ENCODE results near the gene TBX18.

The TBX18 gene

DNA sequence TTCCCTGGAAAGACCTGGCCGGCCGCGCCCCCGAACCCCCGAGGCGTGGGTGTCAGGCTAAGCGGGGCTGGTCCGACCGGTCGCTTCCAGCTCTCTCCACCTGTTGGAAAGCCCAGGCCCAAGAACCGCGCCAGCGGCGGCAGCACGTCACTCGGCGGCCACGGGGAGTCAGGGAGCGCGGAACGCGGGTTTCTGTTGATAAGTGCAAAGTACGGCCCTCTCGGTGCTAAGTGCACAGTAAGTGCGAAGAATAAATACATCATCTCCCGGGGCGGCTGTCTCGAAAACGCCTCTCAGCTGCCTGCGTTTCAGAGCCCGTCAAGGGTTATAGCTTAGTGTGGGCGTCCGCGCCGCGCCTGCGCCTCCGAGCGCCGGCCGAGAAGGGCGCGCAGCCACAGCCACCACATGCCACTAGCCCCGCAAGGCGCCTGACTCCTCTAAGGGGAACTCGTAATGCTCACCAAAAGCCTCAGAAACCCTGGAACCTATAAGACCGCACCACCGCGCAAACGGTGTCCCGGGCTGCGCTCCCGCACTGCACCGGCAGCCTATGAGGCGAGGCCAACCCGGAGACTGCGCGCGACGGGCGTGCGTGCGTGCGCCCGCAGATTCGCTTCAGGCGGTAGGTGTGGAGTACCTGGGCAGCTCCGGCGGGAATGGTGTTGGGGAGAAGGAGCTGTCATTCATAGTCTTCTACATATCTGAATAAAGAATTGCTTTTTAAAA is 9.2 kb upstream of the TBX18 start:
- in situ Hi-C loops (cut with HindIII; ENCODE audit: low sequenced_read_pairs): no loop called here

DNA sequence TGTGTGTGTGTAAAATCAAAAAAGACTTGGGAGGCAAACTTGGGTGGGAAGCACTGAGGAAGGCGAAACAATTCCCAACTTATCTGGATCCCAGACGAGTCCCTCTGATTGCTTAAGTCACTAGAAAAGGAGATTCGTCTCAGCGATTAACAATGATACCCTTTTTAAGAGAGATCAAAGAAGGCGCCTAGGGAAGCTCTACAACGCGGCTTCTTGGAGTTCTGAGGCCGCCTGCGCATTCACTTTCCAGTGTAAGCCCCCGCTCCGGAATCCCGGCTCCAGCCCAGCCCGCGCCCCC is 8.7 kb upstream of the TBX18 start:
- in situ Hi-C loops (cut with HindIII; ENCODE audit: low sequenced_read_pairs): no loop called here

DNA sequence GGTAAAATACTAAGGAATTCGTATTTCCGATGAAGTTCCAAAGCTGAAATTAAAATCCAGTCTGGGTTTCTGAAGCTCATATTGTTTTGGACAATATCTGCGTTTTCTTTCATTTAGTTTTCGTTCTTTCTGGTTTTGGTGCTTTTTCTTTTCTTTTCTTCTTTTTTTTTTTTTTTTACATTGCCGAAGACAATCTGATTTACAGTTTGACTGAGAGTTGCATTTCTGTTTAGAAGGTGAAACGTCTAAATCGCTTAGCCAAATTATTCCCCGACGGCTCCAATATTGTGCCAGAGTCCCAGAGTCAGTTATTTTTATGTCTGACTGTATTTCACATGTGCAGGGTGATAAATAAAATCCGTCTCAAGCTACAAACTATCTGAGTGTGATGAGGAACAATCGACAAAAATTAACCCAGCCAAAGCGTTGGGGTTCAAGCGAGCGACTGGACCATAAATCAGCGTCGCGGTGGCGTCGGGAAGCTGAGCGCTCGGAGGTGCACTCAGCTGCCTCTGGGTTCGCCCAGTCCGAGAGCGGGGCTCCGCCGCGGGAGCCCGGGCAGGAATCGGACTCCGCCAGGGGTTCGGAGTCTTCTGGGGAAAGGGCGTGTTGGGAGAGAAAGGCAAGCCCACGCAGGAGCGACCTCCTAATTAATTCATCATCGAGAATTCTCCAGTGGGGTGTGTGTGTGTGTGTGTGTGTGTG is 8.2 kb upstream of the TBX18 start:
- in situ Hi-C loops (cut with HindIII; ENCODE audit: low sequenced_read_pairs): no loop called here

DNA sequence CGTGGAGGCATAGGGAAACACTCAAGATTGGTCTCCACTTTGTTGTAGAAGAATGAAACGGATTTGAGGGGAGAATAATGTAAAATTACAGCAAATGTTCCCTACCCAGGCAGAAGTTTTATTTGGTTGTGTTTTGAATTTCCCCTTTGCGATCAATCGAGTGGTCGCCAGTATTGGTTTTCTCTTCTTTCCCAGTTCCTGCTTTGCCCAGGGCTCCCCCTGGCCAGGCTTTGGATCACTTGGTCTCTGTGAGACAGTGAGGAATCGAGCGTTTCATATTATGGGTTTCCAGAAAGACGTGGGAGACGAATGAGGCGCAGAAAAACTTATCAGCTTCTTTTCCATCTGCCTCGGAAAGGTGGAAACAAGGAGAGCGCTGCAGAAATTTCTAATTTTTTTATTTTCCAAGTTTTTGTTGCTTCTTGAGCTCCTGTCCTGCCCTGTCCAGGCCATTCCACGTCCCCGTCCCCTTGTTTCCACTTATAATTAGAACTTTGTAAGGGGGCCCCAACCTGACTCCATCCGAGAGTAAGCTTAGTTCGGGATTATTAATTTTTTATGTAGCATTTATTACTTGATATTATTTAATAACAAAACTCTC is 7.5 kb upstream of the TBX18 start:
- in situ Hi-C loops (cut with HindIII; ENCODE audit: low sequenced_read_pairs): no loop called here

DNA sequence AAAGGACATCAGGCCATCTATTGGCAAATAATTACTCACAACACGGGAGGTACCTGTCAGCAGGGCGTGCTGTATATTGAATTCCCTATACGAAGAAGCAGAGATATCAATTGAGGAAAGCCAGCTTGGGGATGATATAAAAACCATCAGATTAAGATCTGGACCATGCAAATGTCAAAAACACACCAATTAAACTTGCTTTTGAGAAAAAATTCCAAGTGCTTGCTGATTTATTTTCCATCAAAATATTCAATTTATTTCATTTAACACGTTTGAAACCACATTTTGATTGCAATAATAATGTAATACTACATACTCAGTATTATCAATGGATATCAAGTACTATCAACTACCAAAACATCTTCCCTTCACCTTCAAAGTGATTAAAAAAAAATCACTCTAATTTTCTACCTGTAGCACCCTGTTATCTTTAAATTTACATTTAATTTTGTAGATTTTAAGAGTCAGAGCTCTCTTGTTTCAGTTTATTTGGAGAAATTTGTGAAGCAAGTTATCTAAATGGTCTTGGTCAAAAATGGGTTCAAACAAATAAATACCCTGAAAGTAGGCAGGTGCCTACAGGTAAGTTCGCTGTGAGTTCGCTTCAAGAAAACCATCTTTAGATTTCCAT is 6.8 kb upstream of the TBX18 start:
- in situ Hi-C loops (cut with HindIII; ENCODE audit: low sequenced_read_pairs): no loop called here

DNA sequence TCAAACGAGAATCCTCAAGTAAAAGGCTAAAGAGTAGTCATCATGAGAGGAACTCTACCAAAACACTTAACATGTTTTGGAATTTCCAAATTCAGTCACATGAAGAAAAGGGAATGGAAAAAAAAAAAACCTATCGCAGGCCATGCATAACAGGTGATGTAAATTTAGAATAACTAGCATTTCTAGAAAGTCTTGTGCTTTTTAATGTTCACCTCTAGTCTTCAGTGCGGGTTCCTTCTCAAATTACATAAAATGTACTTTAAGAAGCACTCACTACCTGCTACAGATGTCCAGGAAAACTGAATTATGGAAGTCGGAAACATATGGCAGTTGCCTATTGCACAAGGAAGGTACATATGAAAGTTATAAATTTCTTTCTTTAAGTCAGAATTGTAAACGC is 6.1 kb upstream of the TBX18 start:
- in situ Hi-C loops (cut with HindIII; ENCODE audit: low sequenced_read_pairs): no loop called here

DNA sequence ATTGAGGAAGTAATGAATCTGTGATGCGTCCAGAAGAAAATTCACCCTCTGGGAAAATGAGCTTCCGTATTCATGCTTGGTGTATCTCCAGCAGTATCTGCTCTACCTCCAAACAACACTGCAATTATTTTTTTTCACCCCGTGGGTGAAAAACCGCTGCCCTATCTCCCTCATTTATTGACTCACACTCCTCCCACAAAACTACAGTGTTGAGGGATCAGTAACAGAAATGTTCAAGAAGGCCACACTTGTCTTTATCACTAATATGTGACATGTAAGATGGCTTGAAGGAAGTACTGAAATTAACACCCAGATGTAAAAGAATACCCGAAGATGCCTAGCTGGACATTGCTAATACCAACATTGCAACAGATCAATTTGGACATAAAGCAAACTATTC is 4.9 kb upstream of the TBX18 start:
- in situ Hi-C loops (cut with HindIII; ENCODE audit: low sequenced_read_pairs): no loop called here

DNA sequence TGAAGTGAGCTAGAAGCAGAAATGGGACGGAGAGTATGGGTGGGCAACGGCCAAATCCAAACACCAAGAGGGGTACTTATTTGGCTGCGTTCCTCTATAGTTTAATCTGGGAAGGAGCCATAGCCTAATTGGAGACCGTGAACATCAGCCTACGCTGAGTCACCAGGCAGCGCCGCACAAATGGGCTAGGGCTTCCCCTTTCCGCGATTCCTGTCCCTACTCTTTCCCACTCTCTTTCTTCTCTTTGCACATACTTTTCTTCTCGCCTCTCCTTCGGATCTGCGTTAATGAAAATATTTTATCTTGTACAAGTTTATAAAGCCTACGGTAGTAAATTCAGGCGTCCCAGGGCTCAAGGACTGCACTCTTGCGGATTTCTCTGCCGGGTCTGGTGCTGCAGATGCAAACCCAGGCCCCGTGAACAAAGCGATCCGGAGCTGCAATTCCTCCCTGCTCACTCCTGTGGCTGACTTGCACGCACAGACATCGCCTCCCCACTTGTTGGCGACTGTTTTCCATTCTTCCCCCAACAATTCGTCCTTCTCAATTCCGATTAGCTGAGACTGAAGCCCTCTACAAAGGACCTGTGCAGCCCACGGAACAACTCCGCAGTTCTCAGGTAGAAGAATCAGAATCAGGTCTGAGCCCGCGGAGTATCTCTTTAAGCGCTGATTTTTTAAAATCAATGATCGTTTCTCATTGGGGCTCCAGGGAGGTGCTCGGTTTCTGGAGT is 4.2 kb upstream of the TBX18 start:
- in situ Hi-C loops (cut with HindIII; ENCODE audit: low sequenced_read_pairs): no loop called here

DNA sequence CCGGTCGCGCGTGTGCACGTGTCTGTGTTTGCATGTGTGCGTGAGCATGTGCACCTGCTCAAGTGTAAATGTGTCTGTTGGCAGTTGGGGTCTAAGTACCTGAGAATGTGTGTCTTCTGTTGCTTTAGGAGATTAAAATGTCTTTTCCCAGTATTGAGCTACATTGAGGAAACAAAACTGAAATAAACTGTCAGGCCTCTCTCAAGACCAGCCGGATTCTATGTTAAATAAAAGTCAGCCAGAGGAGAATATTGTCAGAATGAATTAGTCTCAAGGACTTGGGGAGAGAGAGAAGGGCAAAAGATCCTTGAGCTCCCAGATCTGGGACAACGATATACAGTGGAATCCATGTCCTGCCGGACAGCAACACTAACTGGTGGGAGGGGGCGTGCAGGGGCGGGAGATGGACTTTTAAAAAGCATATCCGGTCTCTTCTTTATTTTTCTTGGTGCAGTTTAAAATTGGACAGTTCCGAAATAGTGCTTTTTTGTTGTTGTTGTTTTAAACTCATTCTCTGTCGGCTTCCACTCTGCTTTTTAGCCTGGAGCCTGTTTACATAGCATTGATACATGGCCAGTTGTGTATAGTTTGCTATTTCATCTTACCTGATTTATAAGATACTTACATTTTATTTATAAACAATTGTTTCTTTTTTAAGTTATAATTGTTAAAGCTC is 3.3 kb upstream of the TBX18 start:
- in situ Hi-C loops (cut with HindIII; ENCODE audit: low sequenced_read_pairs): no loop called here

DNA sequence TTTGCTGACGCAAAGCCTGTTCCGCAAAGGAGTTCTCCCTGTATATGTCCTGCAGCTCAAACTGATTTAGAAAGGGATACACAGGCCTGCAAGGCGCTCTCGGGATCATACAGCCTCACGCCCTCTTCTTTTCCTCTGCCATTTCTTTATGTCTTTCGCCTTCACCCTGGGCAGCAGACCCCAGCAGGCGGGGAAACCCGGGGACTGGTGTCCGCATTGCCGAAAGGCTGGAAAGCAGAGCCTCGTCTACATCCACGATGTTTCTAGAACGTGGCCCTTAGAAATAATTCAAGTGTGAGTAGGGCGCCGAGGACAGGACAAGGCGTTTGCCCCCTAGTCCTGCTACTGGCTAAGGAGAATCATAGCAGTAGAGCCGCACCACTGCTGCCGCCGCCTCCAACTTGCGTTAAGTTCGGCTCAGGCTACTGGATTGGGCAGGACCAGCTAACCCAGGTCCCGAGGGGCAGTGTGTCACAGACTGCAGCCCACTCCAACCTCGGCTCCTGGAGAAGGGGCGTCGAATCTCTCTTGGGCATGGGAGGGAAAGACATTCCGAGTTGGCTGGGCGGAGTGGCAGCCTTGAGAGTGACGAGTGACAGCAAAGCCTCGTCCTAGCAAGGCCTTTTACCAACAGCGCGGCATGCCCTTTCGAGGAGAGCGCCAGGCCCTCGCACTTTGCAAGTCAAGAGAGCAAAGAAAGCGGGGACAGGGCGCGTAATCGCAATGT is 2.6 kb upstream of the TBX18 start:
- in situ Hi-C loops (cut with HindIII; ENCODE audit: low sequenced_read_pairs): no loop called here

DNA sequence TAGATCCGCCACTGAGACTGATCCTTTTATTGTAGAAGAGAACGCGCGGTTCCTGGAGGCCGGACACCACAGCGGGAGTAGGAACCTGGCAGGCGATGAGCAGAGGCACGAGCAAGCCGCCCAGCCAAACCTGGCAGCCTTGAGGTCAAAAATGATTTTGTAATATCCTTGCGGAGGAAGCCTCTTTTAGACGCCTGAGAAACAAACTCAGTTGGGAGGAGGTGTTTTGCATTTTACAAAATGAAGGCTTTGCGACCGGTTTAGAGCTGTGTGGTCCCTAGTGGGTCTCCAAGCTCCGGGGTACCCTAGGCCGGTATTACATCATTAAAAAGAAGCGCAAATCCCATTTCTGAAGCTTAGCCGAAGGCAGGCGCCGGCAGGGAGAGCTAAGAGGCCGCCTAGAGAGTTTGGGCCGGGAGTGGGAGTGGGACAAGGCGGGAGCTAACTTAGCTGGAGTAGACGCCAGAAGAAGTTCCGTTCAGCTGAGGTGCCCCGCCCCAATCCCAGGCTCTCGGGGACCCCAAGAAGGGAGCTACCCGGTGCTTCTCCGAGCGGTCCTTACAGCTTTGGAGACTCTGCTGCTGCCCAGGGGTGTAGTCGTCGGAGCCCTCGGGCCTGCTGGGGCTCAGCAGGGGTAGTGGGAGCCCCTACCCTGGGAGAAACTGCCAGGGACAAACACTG is 1.9 kb upstream of the TBX18 start:
- in situ Hi-C loops (cut with HindIII; ENCODE audit: low sequenced_read_pairs): no loop called here

DNA sequence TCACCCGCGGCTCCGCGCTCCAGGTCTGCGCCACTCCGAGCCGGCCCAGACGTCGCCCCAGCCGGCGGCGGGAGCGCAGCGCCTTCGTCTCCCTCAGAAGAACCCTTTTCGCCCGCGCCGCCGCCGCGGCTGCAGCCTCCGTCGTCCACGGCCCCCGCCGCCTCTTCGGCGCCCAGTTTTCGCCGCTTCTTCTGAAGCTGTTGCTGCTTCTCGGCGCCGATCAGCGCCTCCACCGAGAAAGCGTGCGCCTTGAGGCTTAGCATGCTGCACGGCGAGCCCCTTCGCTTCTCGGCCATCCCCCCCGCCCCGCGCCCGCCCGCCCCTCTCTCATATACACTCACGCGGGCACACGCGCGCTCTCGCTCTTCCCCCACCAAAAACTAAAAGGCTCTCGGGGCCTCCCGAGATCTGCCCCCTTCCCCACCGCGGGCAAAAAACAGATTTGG is 489 bp downstream of the TBX18 start:
- in situ Hi-C loops (cut with HindIII; ENCODE audit: low sequenced_read_pairs): no loop called here

DNA sequence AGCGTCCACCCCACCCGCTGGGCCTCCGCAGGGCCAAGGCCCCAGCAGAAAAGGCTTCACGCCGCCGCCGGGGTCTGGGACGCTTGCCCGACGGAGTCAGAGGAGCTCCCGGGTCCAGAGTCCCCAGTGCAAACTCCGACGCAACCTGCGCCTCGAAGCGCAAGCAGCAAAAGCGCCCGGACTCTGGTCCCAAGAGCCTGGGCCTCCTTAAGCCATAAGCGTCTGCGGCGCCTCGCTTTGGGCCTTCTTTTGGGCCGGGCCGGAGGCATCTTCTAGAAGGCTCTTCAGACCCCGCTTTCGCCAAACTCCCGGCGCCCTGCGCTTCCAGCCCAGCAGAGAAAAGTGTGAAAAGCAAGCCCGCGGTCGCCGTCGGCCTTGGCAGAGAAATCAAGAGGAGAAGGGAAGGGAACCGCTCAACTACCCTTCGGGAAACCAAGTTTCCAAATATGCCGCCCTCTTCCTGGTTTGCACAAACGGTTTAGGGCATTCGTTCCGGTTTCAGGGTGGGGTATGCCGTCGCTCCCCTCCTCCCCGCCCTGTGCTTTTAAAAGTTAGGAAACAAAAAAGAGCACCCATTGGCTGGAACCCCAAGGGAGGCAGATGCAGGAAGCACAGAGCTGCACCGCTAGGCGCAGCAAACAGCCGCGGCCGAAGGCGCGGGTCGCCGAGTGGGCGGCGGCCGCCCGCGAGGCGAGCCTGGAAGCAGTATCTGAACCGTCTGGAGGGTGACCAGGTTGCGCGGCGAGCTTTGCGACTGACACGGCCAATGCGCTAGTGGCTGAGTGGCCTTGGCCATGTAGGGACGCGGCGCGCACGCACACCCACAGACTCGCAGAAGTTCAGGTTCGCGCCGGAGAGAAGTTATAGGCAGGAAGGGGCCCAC is 1.2 kb downstream of the TBX18 start:
- in situ Hi-C loops (cut with HindIII; ENCODE audit: low sequenced_read_pairs): no loop called here

DNA sequence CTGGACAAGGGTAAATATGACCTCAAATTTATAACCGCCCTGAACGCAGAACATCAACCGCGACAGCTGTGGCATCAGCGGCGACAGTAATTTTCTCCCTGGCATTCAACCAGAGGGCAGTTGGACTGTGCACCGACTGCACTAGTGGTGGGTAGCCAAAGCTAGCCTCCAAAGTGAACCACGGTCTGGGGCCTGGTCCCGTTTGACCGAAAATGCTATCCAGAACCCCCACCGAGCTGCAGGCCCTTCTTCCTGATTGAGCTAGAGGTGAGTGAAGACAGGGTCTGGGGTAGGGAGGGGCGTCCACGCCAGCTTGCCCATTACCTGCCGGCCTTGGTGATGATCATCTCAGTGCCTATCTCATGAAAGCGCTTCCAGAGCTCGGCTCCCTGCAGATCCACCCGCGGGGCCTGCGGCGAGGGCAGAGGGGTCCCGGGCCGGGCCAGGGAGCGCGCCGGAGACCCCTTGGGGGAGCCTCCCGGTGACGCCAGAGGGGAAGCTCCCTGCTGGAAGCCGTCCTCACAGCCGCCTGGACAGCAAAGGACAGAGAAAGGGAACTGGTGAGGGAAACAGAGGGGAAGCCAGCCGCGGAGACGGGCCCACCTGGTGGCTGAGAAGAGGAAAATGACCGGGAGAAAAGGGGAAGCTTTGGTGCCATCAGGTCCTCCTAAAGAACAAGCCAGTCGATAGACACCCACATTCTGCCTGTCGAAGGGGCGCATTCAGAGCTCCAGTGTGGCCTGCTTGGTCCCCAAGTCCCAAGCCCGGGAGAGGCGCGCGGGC is 2.0 kb downstream of the TBX18 start:
- in situ Hi-C loops (cut with HindIII; ENCODE audit: low sequenced_read_pairs): no loop called here

DNA sequence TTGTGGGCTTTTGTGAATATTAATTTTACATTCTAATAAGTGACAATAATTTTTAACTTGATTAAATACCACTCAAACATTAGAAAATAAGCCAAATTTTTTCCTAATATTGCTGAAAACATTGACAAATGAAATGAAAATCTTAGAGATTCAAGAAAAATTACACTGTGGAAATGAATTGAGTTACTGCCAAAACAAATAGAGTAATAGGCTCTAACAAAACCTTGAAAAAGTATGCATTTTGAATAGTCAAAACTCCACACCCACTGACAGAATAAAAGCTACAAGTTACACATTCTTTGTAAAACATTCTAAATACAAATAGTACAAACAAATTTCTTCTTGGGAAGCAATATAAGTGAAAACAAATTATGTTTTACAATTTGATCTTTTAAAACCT is 5.9 kb downstream of the TBX18 start:
- in situ Hi-C loops (cut with HindIII; ENCODE audit: low sequenced_read_pairs): no loop called here

DNA sequence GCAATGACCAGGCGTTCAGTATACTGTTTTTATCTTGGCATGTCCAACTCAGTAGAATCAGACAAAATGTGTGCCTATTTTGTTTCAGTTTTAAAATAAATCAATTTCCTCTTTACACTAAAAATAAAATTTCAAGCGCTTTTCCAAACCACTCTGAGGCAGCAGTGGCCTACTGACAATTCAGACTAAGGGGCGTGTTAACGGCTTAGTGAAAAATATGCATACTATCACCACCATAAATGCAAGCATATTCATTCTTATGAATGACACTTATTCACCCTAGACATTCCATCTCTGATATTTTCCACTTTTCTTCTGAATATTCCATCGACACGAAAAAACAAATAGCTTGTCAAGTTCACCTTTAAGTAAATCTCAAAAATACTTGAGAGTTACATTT is 7.5 kb downstream of the TBX18 start:
- in situ Hi-C loops (cut with HindIII; ENCODE audit: low sequenced_read_pairs): no loop called here

DNA sequence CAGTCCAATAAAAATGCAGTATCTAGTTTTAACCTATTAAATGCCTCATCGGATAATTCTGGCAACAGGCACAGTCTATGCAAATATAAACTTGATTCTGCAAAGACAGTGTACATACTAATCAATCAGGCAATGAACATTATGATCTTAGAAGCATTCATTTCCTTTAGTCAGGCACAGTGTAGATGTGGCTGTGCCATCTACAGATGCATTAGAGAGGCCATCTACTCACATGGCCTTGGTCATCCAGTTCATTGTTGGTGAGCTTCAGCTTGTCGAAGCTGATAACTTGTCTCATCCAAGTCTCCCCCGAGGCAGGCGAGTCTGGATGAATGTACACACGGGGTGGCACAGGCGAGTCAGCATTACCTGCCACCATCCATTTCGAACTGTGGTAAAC is 7.9 kb downstream of the TBX18 start:
- in situ Hi-C loops (cut with HindIII; ENCODE audit: low sequenced_read_pairs): no loop called here

DNA sequence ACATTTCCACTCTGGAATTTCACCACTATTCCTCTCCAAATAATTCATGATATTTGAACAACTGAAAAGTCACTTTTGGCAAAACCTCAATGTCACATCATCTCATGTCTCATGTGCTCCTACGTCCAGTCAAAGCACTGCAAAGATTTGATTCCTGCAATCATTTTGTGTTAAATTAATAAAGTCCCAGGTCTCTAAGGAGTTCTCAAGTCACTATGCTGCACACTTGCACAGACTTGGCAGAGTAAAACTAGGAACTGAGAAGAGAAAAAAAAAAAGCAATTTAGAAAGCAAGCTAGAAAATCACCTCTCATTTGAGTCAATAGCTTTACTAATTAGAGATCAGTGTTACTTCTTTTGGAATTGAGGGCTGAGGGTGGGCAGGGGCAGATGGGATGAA is 11.2 kb downstream of the TBX18 start:
- in situ Hi-C loops (cut with HindIII; ENCODE audit: low sequenced_read_pairs): no loop called here

Data from DLD1 (cell line).